Neural crest cell (in vitro differentiated cells): ENCODE data around the gene NDUFS2. TPM values are rescaled to one million over a fixed set of nuclear protein-coding genes. Genes with fewer than 3 reads are reported as not detected.

Source experiments
- DNase-seq: peaks from one replicate; pipeline ENCODE4 v3.0.0; 2021; ENCODE audit warnings: low read depth, mixed read lengths, low spot score
- H3K27ac Mint-ChIP-seq: one replicate; pipeline ENCODE4 v1.8.0; 2021; ENCODE audit warnings: mild to moderate bottlenecking, mixed read lengths; ENCODE audit not compliant: unreplicated experiment
- H3K27me3 Mint-ChIP-seq: 2 replicates; pipeline ENCODE4 v1.8.0; 2021; ENCODE audit warnings: low read depth, mild to moderate bottlenecking, mixed read lengths
- H3K36me3 Mint-ChIP-seq: 2 replicates; pipeline ENCODE4 v1.8.0; 2021; ENCODE audit warnings: low read depth, mild to moderate bottlenecking, mixed read lengths
- H3K4me1 Mint-ChIP-seq: 2 replicates; pipeline ENCODE4 v1.8.0; 2021; ENCODE audit warnings: mixed read lengths
- H3K4me3 Mint-ChIP-seq: one replicate; pipeline ENCODE4 v1.8.0; 2021; ENCODE audit warnings: mild to moderate bottlenecking, mixed read lengths
- H3K9me3 Mint-ChIP-seq: 2 replicates; pipeline ENCODE4 v1.8.0; 2021; ENCODE audit warnings: mixed read lengths
- CTCF ChIP-seq: fragments of 200-600 bp; sonication (generic); conservative IDR thresholded peaks from 2 replicates; pipeline ENCODE4 v1.5.0; 2021; ENCODE audit warnings: antibody characterized with exemption, mild to moderate bottlenecking
- total RNA-seq: library from RNA; stranded (reverse); gene quantifications from 2 replicates; pipeline ENCODE4 v1.2.1, GENCODE V29; 2021

Gene NDUFS2
- total RNA-seq, 1 donor from 2014 or later: 106 TPM

GRCh38 chr1:161185732-161186311 lies 16.3 kb upstream of the NDUFS2 start:
- H3K27me3 Mint-ChIP-seq: no peaks in the 10 kb centered on the region
- no peaks in the 10 kb centered on the region for H3K9me3 Mint-ChIP-seq
- no peak overlapping the region for H3K4me3 Mint-ChIP-seq

GRCh38 chr1:161187311-161187710 lies 14.9 kb upstream of the NDUFS2 start:
- DNase-seq: no peak
- no peaks in the 10 kb centered on the region for H3K27me3 Mint-ChIP-seq
- no peak overlapping the region for H3K4me3 Mint-ChIP-seq
- no peaks in the 10 kb centered on the region for H3K36me3 Mint-ChIP-seq
- H3K4me1 Mint-ChIP-seq: peaks cover 23% of the 10 kb centered on the region
- no peak for TF ChIP-seq CTCF
- H3K9me3 Mint-ChIP-seq: no peaks in the 10 kb centered on the region
- no peak overlapping the region for H3K27ac Mint-ChIP-seq

More at GRCh38 chr1:161185732-161186311, 16.3 kb upstream of the NDUFS2 start:
- TF ChIP-seq CTCF: no peak
- no peak overlapping the region for H3K27ac Mint-ChIP-seq
- H3K36me3 Mint-ChIP-seq: no peaks in the 10 kb centered on the region
- H3K4me1 Mint-ChIP-seq: peaks cover 8% of the 10 kb centered on the region
- DNase-seq: no peak

- no peaks in the 10 kb centered on the region for H3K36me3 Mint-ChIP-seq
- no peak for TF ChIP-seq CTCF
- no peak overlapping the region for H3K4me3 Mint-ChIP-seq
- H3K9me3 Mint-ChIP-seq: no peaks in the 10 kb centered on the region
- H3K4me1 Mint-ChIP-seq: peaks cover 29% of the 10 kb centered on the region
- no peak overlapping the region for H3K27ac Mint-ChIP-seq
- DNase-seq: no peak
- H3K27me3 Mint-ChIP-seq: no peaks in the 10 kb centered on the region
These were observed 13.8 kb upstream of the NDUFS2 start for GRCh38 chr1:161188381-161188780.

GRCh38 chr1:161189036-161189435 lies 13.1 kb upstream of the NDUFS2 start:
- no peak overlapping the region for H3K27ac Mint-ChIP-seq
- no peak overlapping the region for H3K4me3 Mint-ChIP-seq
- no peaks in the 10 kb centered on the region for H3K9me3 Mint-ChIP-seq
- no peaks in the 10 kb centered on the region for H3K36me3 Mint-ChIP-seq
- DNase-seq: no peak
- no peak for TF ChIP-seq CTCF
- no peaks in the 10 kb centered on the region for H3K27me3 Mint-ChIP-seq
- peaks cover 29% of the 10 kb centered on the region for H3K4me1 Mint-ChIP-seq

- peak; percentile 31 for DNase-seq
- Mint-ChIP-seq H3K27me3 (no peaks in the 10 kb centered on the region), H3K9me3 (no peaks in the 10 kb centered on the region), H3K36me3 (no peaks in the 10 kb centered on the region), H3K4me3 (peak overlapping the region; percentile 78), H3K4me1 (peaks cover 26% of the 10 kb centered on the region), H3K27ac (peak overlapping the region; percentile 97)
- TF ChIP-seq CTCF: no peak
These were observed 11.1 kb upstream of the NDUFS2 start for GRCh38 chr1:161190962-161191521.
